ENCODE data around the gene FYCO1.

DNA sequence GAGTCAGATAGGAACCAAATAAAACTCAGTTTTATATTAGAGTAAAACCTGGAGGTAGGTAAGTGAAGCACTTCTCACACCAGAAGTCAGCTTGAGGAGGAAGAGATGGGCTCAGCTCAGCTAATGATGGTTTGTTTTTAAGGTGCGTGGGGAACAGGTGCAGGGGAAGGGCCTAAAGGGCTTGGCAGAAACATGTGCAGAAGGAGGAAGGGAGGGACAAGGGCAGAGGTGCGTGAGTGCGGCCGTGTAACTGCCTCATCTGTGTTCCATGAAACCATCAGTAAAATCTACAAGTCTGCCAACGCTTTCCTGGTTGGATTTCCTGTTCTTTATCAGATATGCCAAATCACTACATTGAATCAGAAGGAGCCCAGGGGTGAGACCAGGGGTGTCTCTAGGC lies 19.9 kb downstream of the FYCO1 start:
- TF ChIP-seq, protein P1, sequence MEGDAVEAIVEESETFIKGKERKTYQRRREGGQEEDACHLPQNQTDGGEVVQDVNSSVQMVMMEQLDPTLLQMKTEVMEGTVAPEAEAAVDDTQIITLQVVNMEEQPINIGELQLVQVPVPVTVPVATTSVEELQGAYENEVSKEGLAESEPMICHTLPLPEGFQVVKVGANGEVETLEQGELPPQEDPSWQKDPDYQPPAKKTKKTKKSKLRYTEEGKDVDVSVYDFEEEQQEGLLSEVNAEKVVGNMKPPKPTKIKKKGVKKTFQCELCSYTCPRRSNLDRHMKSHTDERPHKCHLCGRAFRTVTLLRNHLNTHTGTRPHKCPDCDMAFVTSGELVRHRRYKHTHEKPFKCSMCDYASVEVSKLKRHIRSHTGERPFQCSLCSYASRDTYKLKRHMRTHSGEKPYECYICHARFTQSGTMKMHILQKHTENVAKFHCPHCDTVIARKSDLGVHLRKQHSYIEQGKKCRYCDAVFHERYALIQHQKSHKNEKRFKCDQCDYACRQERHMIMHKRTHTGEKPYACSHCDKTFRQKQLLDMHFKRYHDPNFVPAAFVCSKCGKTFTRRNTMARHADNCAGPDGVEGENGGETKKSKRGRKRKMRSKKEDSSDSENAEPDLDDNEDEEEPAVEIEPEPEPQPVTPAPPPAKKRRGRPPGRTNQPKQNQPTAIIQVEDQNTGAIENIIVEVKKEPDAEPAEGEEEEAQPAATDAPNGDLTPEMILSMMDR (IDR thresholded peaks at IDR 0.05), result no peak
- TF ChIP-seq POLR2AphosphoS5 (IDR thresholded peaks at IDR 0.05) (no peak), POLR2A (IDR thresholded peaks at IDR 0.05) (no peak)
